IPS-NIHi7 (cell line): ENCODE measurements around the gene RNF25.

Experiments
- DNase-seq: peaks from one replicate; pipeline ENCODE4 v3.0.0; 2012; ENCODE audit warnings: mixed read lengths; ENCODE audit errors: extremely low spot score

The RNF25 gene

GRCh38 chr2:218671654-218672566 lies at the start of gene RNF25, which contains the start of gene STK36:
Gene RNF25 (minus strand): TSS chr2:218672002. CDS start chr2:218671970, 32 bp downstream.
Gene STK36 (plus strand): TSS chr2:218672086. CDS start chr2:218672830, 744 bp downstream.
- peak; percentile 97 for DNase-seq

DNA sequence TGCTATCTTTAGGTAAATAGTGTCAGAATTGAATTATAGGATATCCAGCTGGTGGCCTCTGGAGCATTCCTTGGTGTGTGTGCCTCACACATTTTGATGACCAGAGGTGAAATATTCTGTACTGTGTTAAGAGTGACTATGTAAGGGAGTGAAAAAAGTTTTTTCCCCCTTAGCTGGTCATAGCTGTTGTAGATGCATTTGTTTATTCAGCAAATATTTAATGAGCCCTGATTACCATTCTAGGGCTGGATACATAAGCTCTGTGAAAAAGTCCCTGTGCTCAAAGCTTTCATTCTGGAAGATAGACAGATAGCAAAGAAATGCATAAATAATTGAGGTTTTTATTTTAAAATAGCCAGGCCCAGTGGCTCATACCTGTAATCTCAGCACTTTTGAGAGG lies 49.7 kb upstream of the RNF25 start:
- no peak for DNase-seq

DNA sequence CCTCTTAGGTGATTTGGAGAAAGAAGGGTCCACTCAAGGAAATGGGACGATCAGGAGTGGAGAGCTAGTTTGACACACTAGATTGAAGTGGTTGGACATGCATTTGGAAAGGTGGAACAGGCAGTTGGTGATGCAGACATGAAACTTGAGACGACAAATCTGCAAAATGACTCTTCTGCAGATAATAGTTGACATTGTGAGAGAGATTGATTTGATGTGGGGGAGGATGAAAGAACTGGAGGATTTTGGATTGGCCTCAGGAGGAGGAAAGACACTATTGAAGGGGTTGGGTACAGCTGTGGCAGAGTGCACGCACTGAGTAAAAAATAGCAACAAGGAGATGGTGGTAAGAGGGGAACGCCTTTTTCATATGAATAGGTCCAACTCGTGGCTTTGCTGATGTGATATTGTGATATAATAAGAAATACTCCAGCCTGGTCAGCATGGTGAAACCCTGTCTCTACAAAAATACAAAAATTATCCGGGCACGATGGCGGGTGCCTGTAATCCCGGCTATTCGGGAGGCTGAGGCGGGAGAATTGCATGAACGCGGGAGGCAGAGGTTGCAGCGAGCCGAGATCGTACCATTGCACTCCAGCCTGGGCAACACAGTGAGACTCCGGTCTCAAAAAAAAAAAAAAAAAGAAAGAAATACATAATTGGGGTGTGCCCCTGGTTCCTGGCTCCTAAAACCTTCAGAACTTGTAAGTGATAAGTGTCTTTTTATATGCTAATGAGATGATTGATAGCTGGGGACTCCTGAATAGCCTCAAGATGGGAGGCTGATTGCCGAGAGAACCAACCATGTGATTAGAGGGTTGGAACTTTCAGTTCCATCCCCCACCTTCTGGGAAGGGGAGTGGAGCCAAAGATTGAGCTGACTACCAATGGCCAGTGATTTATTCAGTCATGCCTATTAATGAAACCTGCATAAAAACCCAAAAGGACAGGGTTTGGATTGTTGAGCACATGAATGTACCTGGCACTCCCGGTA lies 48.5 kb upstream of the RNF25 start:
- no peak for DNase-seq

- no peak for DNase-seq
Observed at GRCh38 chr2:218719457-218719856, 47.7 kb upstream of the RNF25 start.

DNA sequence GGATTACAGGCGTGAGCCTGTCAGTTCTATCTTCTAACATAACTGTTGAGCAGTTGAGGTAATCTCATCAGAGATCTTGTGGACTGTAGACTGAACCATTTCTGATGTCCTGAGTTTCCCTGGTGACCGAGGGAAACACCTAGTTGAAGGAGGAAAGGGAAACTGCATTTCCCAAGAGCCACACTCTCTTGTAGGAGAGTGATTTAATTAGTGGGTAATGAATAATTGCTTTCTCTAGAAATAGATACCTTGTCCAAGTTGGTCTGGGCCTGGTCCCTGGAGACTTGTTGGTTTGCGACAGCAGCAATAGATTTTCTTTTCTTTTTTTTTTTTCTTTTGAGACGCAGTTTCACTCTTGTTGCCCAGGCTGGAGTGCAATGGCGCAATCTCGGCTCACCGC lies 46.3 kb upstream of the RNF25 start:
- no peak for DNase-seq

- no peak for DNase-seq
Observed at GRCh38 chr2:218717262-218717661, 45.5 kb upstream of the RNF25 start.

DNA sequence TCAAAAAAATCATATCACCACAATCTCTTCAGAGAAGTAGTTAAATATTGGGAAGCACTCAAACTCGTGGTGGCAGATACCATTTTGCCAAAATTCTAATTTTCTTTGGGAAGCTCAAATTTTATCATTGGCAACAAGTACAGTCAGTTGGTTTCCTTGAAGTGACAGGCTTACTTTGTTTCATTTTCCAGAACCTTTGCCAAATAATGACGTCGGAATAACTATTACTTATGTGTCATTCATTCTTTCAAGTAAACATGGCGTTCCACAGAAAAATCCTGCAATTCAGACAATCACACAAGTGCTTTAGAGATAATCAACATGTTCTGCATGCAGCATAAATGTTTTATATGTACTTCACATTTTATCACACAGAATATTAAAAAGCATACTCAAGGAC lies 44.3 kb upstream of the RNF25 start:
- no peak for DNase-seq

DNA sequence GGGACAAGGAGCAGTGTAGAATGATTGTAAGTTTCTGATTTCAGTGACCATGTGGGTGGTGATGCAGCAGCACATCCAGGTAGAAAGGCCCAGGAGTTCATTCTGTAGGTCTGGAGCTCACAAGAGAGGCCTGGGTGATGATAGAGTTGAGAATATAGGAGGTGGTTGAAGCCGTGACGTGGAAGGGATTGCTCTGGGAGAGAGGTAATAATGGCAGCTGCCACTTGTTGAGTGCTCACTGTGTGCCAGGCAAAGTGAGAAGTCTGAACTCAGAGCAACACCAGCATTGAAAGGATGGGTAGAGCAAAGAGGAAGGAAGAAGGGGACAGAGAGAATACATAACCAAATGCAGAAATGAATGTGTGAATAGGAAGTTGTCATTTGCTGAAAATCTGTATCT lies 42.1 kb upstream of the RNF25 start:
- DNase-seq, result no peak

DNA sequence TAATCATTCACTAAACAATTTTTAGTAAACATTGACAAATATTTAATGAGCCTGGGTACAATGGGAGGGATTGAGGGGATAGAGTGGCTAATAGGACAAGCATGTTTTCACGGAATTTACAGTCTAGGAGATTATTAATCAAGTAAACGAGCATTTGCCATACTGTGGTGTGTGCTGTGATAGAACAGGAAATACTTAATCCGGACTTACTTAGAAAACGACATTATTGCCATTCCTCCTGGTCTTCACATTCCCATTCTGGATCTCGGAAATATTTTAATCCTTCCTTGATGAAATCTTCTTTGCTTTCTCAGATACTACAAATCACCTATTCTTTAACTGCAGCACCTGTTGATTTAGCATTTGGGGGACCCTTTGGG lies 39.7 kb upstream of the RNF25 start:
- DNase-seq, result no peak

DNA sequence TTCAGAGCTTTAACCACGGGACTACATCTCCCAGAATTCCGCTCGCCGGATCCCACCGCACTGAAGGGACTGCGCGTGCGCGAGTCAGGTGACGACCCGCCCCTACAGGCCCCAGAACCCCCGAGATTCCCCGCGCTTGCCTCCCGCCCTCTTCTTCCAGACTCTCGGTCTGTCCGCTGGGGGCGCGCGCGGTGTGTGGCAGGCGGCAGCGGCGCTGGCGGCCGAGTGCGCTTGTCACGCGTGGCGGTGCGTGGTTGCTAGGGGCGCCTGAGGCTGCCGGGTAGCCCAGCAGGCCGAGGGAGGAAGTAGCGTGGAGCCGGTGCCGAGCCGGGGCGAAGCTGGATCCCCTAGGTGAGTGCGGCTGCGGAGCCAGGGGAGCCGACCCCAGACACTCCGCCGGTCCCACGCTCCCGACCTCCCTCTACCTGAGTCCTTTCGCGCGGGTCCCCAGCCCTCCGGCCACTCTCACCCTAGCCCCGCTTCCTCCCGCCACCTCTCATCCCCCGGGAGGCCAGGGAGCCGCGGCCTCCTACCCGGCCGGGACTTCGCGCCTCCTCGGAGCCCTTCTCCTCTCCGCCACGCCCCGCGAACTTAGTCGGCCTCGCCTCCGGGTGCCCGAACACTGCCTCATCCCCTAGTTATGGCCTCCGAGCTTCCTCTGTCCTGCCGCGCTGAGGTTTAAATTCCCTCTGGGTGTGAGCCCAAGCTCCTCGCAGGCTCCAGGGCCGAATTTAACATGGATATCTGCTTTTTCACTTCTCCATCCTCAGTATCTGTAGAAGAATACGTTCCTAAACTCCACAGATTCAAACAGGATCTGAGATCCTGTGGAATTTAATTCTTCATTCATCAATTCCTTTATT lies 39.1 kb upstream of the RNF25 start, which contains the start of gene TTLL4:
Gene TTLL4, plus strand, starts transcription at position 149 of the 863 bp plus-strand sequence. CDS start 26,842 bp downstream, outside the sequence.
- DNase-seq, result peak; percentile 100

GRCh38 chr2:218710334-218710686 lies 38.5 kb upstream of the RNF25 start:
- DNase-seq, result no peak

DNA sequence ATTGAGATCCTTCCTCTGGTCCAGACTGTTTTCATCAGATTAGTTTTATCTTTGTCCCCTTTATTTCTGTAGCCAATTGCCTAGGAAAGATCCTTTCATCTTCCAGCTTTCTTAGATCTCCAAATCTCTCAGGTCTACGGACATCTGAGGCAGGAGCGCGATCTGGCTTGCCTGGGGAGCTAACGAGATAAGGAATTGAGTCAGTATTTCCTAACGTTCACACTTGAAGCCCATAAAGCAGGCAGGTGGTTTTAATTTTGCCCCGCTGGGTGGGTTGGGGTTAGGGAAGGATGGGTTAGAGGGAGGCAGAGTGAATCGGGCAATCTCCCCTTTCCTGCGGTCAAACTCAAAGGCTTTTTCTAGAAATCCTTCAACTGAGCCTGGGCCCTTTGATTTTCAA lies 38.1 kb upstream of the RNF25 start:
- DNase-seq, result no peak

- DNase-seq, result no peak
Observed at GRCh38 chr2:218708086-218708485, 36.3 kb upstream of the RNF25 start.

DNA sequence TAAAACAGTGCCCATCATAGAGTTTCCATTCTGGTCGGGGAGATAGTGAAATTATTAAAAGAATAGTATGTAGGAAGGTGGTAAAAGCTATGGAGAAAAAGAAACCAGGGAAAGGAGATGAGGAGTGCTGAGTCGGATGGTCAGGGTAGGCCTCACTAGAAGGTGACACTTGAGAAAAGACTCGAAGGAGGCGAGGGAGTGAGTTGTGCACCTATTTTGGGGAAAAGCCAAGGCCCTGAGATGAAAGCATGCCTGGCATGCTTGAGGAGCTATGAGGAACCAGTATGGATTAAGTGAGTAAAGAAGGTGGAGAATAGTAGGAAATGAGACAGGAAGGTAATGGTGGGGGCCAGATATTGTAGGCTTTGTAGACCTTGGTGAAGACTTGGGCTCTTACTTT lies 31.5 kb upstream of the RNF25 start:
- DNase-seq, result no peak

DNA sequence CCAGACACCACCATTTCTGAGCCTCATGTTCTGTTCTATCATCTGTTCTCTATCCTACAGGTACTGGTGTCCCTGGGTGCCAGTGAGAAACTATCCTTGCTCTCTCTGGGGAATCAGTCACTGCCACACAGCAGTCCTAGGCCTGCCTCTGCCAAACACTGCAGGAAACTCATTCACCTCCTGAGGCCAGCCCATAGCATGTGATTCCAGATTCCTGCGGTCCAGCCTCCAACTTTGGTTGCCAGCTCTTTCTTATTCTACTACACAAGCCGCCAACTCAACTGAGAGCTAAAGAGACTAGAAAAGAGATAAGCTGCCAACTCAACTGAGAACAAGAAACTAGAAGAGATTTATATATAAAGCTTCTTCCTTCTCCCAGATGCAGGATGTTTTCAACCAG lies 30.0 kb upstream of the RNF25 start:
- DNase-seq, result no peak

DNA sequence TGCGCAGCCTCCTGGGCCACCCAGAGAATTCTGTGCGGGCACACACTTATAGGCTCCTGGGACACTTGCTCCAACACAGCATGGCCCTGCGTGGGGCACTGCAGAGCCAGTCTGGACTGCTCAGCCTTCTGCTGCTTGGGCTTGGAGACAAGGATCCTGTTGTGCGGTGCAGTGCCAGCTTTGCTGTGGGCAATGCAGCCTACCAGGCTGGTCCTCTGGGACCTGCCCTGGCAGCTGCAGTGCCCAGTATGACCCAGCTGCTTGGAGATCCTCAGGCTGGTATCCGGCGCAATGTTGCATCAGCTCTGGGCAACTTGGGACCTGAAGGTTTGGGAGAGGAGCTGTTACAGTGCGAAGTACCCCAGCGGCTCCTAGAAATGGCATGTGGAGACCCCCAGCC lies 27.1 kb upstream of the RNF25 start:
- DNase-seq, result no peak

DNA sequence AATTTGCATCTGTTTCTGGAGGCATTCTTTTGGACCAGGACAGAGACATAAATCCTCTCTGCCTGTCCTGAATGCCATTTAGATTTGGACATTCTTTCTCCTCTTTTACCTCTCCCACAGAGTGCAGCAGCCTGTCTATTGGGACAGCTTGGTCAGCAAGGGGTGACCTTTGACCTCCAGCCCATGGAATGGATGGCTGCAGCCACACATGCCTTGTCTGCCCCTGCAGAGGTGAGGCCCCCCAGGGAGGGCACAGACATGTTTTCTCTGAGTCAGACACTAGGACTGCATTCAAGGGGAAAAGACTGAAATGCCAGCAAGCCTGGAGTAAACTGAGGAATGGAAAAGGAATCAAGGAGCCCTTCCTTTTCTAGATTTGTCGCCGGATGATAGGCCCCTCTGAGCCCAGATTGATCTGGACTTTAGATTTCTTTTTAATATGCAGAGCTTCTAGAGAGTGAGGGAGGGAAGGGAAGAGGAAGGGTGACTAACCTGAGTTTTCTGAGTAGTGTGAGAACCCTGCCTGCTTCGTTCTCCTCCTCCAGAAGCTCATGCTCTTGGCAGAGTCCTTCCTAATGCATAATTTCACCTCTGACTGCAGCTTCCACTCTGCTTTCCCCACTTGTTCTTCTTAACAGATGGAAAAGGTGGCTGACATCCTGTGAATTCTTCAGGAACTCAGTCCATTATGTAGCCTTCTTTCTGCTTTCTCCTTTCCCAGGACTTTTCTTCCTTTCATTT lies 22.8 kb upstream of the RNF25 start:
- DNase-seq, result no peak

GRCh38 chr2:218691234-218691633 lies 19.4 kb upstream of the RNF25 start:
- no peak for DNase-seq

- DNase-seq, result peak; percentile 83
Observed at GRCh38 chr2:218687400-218688060, 15.7 kb upstream of the RNF25 start.

- DNase-seq, result no peak
Observed at GRCh38 chr2:218680061-218680460, 8.3 kb upstream of the RNF25 start.
